Measurements from ENCODE around the gene KRT33B. TPM values are rescaled to one million over a fixed set of nuclear protein-coding genes. Genes with fewer than 3 reads are reported as not detected.
"Not testable (repeated sequence)": the region's sequence is repeated elsewhere in the genome, so short reads cannot be mapped to it uniquely, and the experiment has no call there.

Gene KRT33B
- total and polyA plus RNA-seq, 2 experiments from 2014 or later = 0.35 TPM; not detected in 1

- Histone ChIP-seq H2AFZ (no peak overlapping the region), H3K27ac (no peak overlapping the region), H3K4me2 (no peak overlapping the region), H4K20me1 (ENCODE audit: insufficient read depth, poor library complexity, severe bottlenecking) (no peaks in the 10 kb centered on the region), H3K27me3 (no peaks in the 10 kb centered on the region), H3K36me3 (replicated peaks; ENCODE audit: insufficient read depth, low read depth) (no peaks in the 10 kb centered on the region), H3K9me2 (replicated peaks; ENCODE audit: insufficient read depth) (no peaks in the 10 kb centered on the region), H3K4me1 (ENCODE audit: insufficient read depth) (no peaks in the 10 kb centered on the region), H3K79me2 (no peaks in the 10 kb centered on the region), H3K4me3 (no peak overlapping the region), H3K9me3 (ENCODE audit: low read depth) (no peaks in the 10 kb centered on the region)
- DNase-seq (ENCODE audit: low spot score) = no peak
- no peak for TF ChIP-seq CTCF (IDR thresholded peaks at IDR 0.05; ENCODE audit: poor library complexity)
- TF ChIP-seq EZH2 (IDR thresholded peaks at IDR 0.05; ENCODE audit: borderline replicate concordance) = no peak
- TF ChIP-seq EZH2phosphoT487 (IDR thresholded peaks at IDR 0.05; ENCODE audit: low read depth, severe bottlenecking, unreplicated experiment) = no peak
- 78% methylated on average over 7 of the region's 7 CpGs for WGBS (ENCODE audit: low lambda C conversion rate, missing lambda C conversion rate)
Measured at GRCh38 chr17:41347869-41348760, 21.5 kb downstream of the KRT33B start.

- WGBS (ENCODE audit: low lambda C conversion rate, missing lambda C conversion rate) = 93% methylated on average over 16 of the region's 16 CpGs
Measured at GRCh38 chr17:41346421-41346820, 23.2 kb downstream of the KRT33B start.

GRCh38 chr17:41345992-41346391, 23.6 kb downstream of the KRT33B start:
- no peaks in the 10 kb centered on the region for H3K9me2 ChIP-seq (replicated peaks; ENCODE audit: insufficient read depth)
- no peak overlapping the region for H2AFZ ChIP-seq
- no peaks in the 10 kb centered on the region for H3K36me3 ChIP-seq (replicated peaks; ENCODE audit: insufficient read depth, low read depth)
- H3K4me1 ChIP-seq (ENCODE audit: insufficient read depth) = no peaks in the 10 kb centered on the region
- no peaks in the 10 kb centered on the region for H3K79me2 ChIP-seq
- no peak for TF ChIP-seq CTCF (IDR thresholded peaks at IDR 0.05; ENCODE audit: poor library complexity)
- TF ChIP-seq EZH2 (IDR thresholded peaks at IDR 0.05; ENCODE audit: borderline replicate concordance) = no peak
- TF ChIP-seq EZH2phosphoT487 (IDR thresholded peaks at IDR 0.05; ENCODE audit: low read depth, severe bottlenecking, unreplicated experiment) = no peak
- no peaks in the 10 kb centered on the region for H4K20me1 ChIP-seq (ENCODE audit: insufficient read depth, poor library complexity, severe bottlenecking)
- no peaks in the 10 kb centered on the region for H3K27me3 ChIP-seq
- 92% methylated on average over 3 of the region's 3 CpGs for WGBS (ENCODE audit: low lambda C conversion rate, missing lambda C conversion rate)
- no peak overlapping the region for H3K4me2 ChIP-seq
- H3K4me3 ChIP-seq = no peak overlapping the region
- no peaks in the 10 kb centered on the region for H3K9me3 ChIP-seq (ENCODE audit: low read depth)
- no peak overlapping the region for H3K27ac ChIP-seq
- DNase-seq (ENCODE audit: low spot score) = no peak

More at GRCh38 chr17:41346421-41346820, 23.2 kb downstream of the KRT33B start:
- H3K79me2 ChIP-seq; H3K9me3 ChIP-seq (ENCODE audit: low read depth); H3K27ac ChIP-seq; H3K4me2 ChIP-seq; H3K4me1 ChIP-seq (ENCODE audit: insufficient read depth); H3K27me3 ChIP-seq; H4K20me1 ChIP-seq (ENCODE audit: insufficient read depth, poor library complexity, severe bottlenecking); H3K4me3 ChIP-seq; DNase-seq (ENCODE audit: low spot score); H3K36me3 ChIP-seq (replicated peaks; ENCODE audit: insufficient read depth, low read depth); H3K9me2 ChIP-seq (replicated peaks; ENCODE audit: insufficient read depth); H2AFZ ChIP-seq: not testable (repeated sequence)

GRCh38 chr17:41343029-41343428, 26.6 kb downstream of the KRT33B start:
- TF ChIP-seq EZH2 (IDR thresholded peaks at IDR 0.05; ENCODE audit: borderline replicate concordance) = no peak
- TF ChIP-seq EZH2phosphoT487 (IDR thresholded peaks at IDR 0.05; ENCODE audit: low read depth, severe bottlenecking, unreplicated experiment) = no peak
- TF ChIP-seq CTCF (IDR thresholded peaks at IDR 0.05; ENCODE audit: poor library complexity) = no peak
- DNase-seq (ENCODE audit: low spot score) = no peak
- H3K27me3 ChIP-seq = no peaks in the 10 kb centered on the region

More at GRCh38 chr17:41343029-41343428, 26.6 kb downstream of the KRT33B start:
- Histone ChIP-seq H3K36me3 (replicated peaks; ENCODE audit: insufficient read depth, low read depth) (no peaks in the 10 kb centered on the region), H2AFZ (no peak overlapping the region), H3K9me2 (replicated peaks; ENCODE audit: insufficient read depth) (no peaks in the 10 kb centered on the region), H3K4me2 (no peak overlapping the region), H3K4me3 (no peak overlapping the region), H3K4me1 (ENCODE audit: insufficient read depth) (peaks cover 4% of the 10 kb centered on the region), H3K27ac (no peak overlapping the region), H3K79me2 (no peaks in the 10 kb centered on the region), H4K20me1 (ENCODE audit: insufficient read depth, poor library complexity, severe bottlenecking) (no peaks in the 10 kb centered on the region), H3K9me3 (ENCODE audit: low read depth) (no peaks in the 10 kb centered on the region)
- WGBS (ENCODE audit: low lambda C conversion rate, missing lambda C conversion rate) = 89% methylated on average over 3 of the region's 3 CpGs

Measured in hepatocyte (in vitro differentiated cells).